IMR-90 (cell line): ENCODE measurements around the gene NFILZ. TPM values are rescaled to one million over a fixed set of nuclear protein-coding genes. Genes with fewer than 3 reads are reported as not detected.

Experiments used
- ATAC-seq: fragments of 200-7000 bp; cut with Tn5 transposase; 2 replicates; pipeline ENCODE4 v1.9.1; 2020; ENCODE audit warnings: low read depth, mild to moderate bottlenecking, moderate library complexity
- BruUV-seq: library from RNA; stranded (reverse); fragments of 400-500 nt; replicated peaks from 2 replicates; lab custom pipeline; 2021; lab: Mats Ljungman, UMichigan
- CTCF ChIA-PET: fragments of 300-600 bp; formaldehyde crosslinking; extraction: SDS; loops from one replicate; lab custom pipeline; 2021; ENCODE audit warnings: antibody characterized with exemption; lab: Yijun Ruan, JAX
- POLR2A ChIA-PET: fragments of 300-600 bp; sonication (Branson Sonifier 250); formaldehyde crosslinking; loops from one replicate; lab custom pipeline; 2022; ENCODE audit warnings: antibody characterized with exemption; ENCODE audit not compliant: unreplicated experiment; lab: Charles Lee
- DNase-seq: peaks from one replicate; pipeline ENCODE4 v3.0.0; 2013
- H2AFZ ChIP-seq: replicated peaks from 2 replicates; pipeline ENCODE3; 2013; ENCODE audit warnings: low read length, mild to moderate bottlenecking; ENCODE audit not compliant: poor library complexity
- H2AK5ac ChIP-seq: 2 replicates; pipeline ENCODE4 v1.6.1; 2013; ENCODE audit warnings: low read depth, low read length, inconsistent platforms
- H2AK9ac ChIP-seq: replicated peaks from 2 replicates; pipeline ENCODE3; 2013; ENCODE audit warnings: mild to moderate bottlenecking, low read depth, low read length, moderate library complexity; ENCODE audit not compliant: poor library complexity
- H2BK120ac ChIP-seq: 2 replicates; pipeline ENCODE4 v1.6.1; 2013; ENCODE audit warnings: low read depth, low read length, inconsistent platforms
- H2BK15ac ChIP-seq: 3 replicates; pipeline ENCODE4 v1.6.1; 2013; ENCODE audit warnings: low read depth, low read length, inconsistent platforms
- H2BK20ac ChIP-seq: 2 replicates; pipeline ENCODE4 v1.6.1; 2013; ENCODE audit warnings: low read depth, mild to moderate bottlenecking, inconsistent platforms, low read length, moderate library complexity
- H2BK5ac ChIP-seq: 2 replicates; pipeline ENCODE4 v1.6.1; 2013; ENCODE audit warnings: mild to moderate bottlenecking, low read depth, low read length, inconsistent platforms; ENCODE audit not compliant: poor library complexity, severe bottlenecking
- H3K14ac ChIP-seq: replicated peaks from 2 replicates; pipeline ENCODE4 v1.6.1; 2013; ENCODE audit warnings: low read depth, low read length, inconsistent platforms
- H3K18ac ChIP-seq: 2 replicates; pipeline ENCODE4 v1.6.1; 2013; ENCODE audit warnings: low read depth, low read length, control low read depth
- H3K23ac ChIP-seq: 2 replicates; pipeline ENCODE4 v1.6.1; 2013; ENCODE audit warnings: low read depth, low read length, inconsistent platforms
- H3K27ac ChIP-seq: 2 replicates; pipeline ENCODE4 v1.5.1; 2013; ENCODE audit warnings: mild to moderate bottlenecking, control low read depth, low read length; ENCODE audit not compliant: insufficient read depth
- H3K27me3 ChIP-seq: 2 replicates; pipeline ENCODE4 v1.6.1; 2013; ENCODE audit warnings: low read length; ENCODE audit not compliant: control insufficient read depth, insufficient read depth
- H3K36me3 ChIP-seq: 2 replicates; pipeline ENCODE4 v1.6.1; 2013; ENCODE audit warnings: low read length, mixed read lengths; ENCODE audit not compliant: control insufficient read depth, insufficient read depth
- H3K4ac ChIP-seq: 2 replicates; pipeline ENCODE4 v1.6.1; 2013; ENCODE audit warnings: low read depth, low read length, inconsistent platforms
- H3K4me1 ChIP-seq: 2 replicates; pipeline ENCODE4 v1.6.1; 2013; ENCODE audit warnings: low read length, mixed read lengths; ENCODE audit not compliant: control insufficient read depth, insufficient read depth
- H3K4me2 ChIP-seq: 2 replicates; pipeline ENCODE4 v1.6.1; 2013; ENCODE audit warnings: low read depth, mild to moderate bottlenecking, control low read depth, low read length, moderate library complexity
- H3K4me3 ChIP-seq: 2 replicates; pipeline ENCODE4 v1.5.1; 2013; ENCODE audit warnings: low read depth, mild to moderate bottlenecking, control low read depth, low read length, moderate library complexity; ENCODE audit not compliant: insufficient read depth
- H3K56ac ChIP-seq: 2 replicates; pipeline ENCODE4 v1.6.1; 2013; ENCODE audit warnings: low read length, inconsistent platforms; ENCODE audit not compliant: insufficient read depth; ENCODE audit errors: extremely low read depth
- H3K79me1 ChIP-seq, 2 experiments: 2 replicates each; pipeline ENCODE4 v1.6.1; 2013; ENCODE audit warnings: low read length in 2 of 2, inconsistent platforms in 1 of 2, low read depth in 1 of 2
- H3K9ac ChIP-seq: 2 replicates; pipeline ENCODE4 v1.6.1; 2013; ENCODE audit warnings: low read depth, low read length, control low read depth
- H3K9me1 ChIP-seq: 2 replicates; pipeline ENCODE4 v1.6.1; 2013; ENCODE audit warnings: low read length, inconsistent platforms; ENCODE audit not compliant: insufficient read depth
- H3K9me3 ChIP-seq: 2 replicates; pipeline ENCODE4 v1.6.1; 2013; ENCODE audit warnings: low read length; ENCODE audit not compliant: control insufficient read depth, insufficient read depth
- H4K20me1 ChIP-seq: 2 replicates; pipeline ENCODE4 v1.6.1; 2013; ENCODE audit warnings: low read length, inconsistent platforms; ENCODE audit not compliant: insufficient read depth
- H4K5ac ChIP-seq: 2 replicates; pipeline ENCODE4 v1.6.1; 2013; ENCODE audit warnings: mild to moderate bottlenecking, low read depth, low read length, control low read depth
- H4K8ac ChIP-seq, 2 experiments: 2 replicates each; pipeline ENCODE4 v1.6.1; 2013; ENCODE audit warnings: low read depth in 2 of 2, low read length in 2 of 2, control low read depth in 1 of 2, inconsistent platforms in 1 of 2
- H4K91ac ChIP-seq: 2 replicates; pipeline ENCODE4 v1.6.1; 2013; ENCODE audit warnings: low read depth, low read length, inconsistent platforms; ENCODE audit not compliant: insufficient read depth
- CEBPB ChIP-seq: IDR thresholded peaks from 2 replicates; pipeline ENCODE4 v1.6.1; 2012; ENCODE audit warnings: low read depth, low read length, improper control_type of control experiment
- CHD1 ChIP-seq: IDR thresholded peaks from 2 replicates; pipeline ENCODE4 v1.6.1; 2012; ENCODE audit warnings: low read depth, low read length, improper control_type of control experiment
- FOS ChIP-seq: fragments of 150-350 bp; IDR thresholded peaks from 2 replicates; pipeline ENCODE4 v1.6.1; 2016; ENCODE audit warnings: low read depth, low read length
- MAFK ChIP-seq: IDR thresholded peaks from 2 replicates; pipeline ENCODE4 v1.6.1; 2012; ENCODE audit warnings: low read depth, low read length, improper control_type of control experiment
- MAZ ChIP-seq: IDR thresholded peaks from 2 replicates; pipeline ENCODE4 v1.6.1; 2012; ENCODE audit warnings: low read depth, mild to moderate bottlenecking, low read length, improper control_type of control experiment, moderate library complexity, borderline replicate concordance
- NFE2L2 ChIP-seq: fragments of 150-350 bp; IDR thresholded peaks from 2 replicates; pipeline ENCODE4 v1.6.1; 2016; ENCODE audit warnings: low read depth, mild to moderate bottlenecking, low read length
- POLR2A ChIP-seq: IDR thresholded peaks from 2 replicates; pipeline ENCODE4 v1.6.1; 2012; ENCODE audit warnings: mild to moderate bottlenecking, low read depth, low read length
- RCOR1 ChIP-seq: IDR thresholded peaks from 2 replicates; pipeline ENCODE4 v1.6.1; 2012; ENCODE audit warnings: mild to moderate bottlenecking, low read length, improper control_type of control experiment; ENCODE audit not compliant: insufficient replicate concordance
- RFX5 ChIP-seq: IDR thresholded peaks from 2 replicates; pipeline ENCODE4 v1.8.0; 2012; ENCODE audit warnings: low read depth, mild to moderate bottlenecking, low read length, moderate library complexity
- USF2 ChIP-seq: fragments of 150-350 bp; IDR thresholded peaks from 2 replicates; pipeline ENCODE4 v1.6.1; 2017; ENCODE audit warnings: mild to moderate bottlenecking, antibody characterized with exemption, low read length, low read depth
- WGBS, 2 experiments: methylation state at CpG; one replicate each; pipeline versions ENCODE4 v1.1.5 to v1.1.7; 2013; ENCODE audit warnings: missing lambda C conversion rate in 2 of 2; ENCODE audit not compliant: insufficient read length in 1 of 2; ENCODE audit errors: extremely low coverage in 2 of 2; 5-methylcytosine and 5-hydroxymethylcytosine counted together
- dilution Hi-C: fragments of 300-500 bp; cut with HindIII; formaldehyde crosslinking; loops from one replicate; pipeline ENCODE4 v1.14.3; 2018; ENCODE audit warnings: low sequenced_read_pairs; ENCODE audit not compliant: unreplicated experiment
- in situ Hi-C: fragments of 300-500 bp; cut with MboI; formaldehyde crosslinking; loops from 3 replicates; pipeline ENCODE4 v1.14.3; 2019; ENCODE audit warnings: low sequenced_read_pairs, inconsistent platforms, mixed read lengths
- intact Hi-C: fragments of 100-400 bp; cut with micrococcal nuclease; formaldehyde crosslinking; loops from 2 replicates; pipeline ENCODE4 v1.10.0; 2022
- polyA plus RNA-seq, 3 experiments: library from polyadenylated mRNA; depleted of rRNA; stranded (reverse); fragments of >200 nt; gene quantifications; 2 replicates each; pipeline ENCODE4 v1.2.3, GENCODE V29; 2012; ENCODE audit warnings: low replicate concordance in 1 of 3
- total RNA-seq: library from RNA; depleted of rRNA; stranded (reverse); fragments of >200 nt; gene quantifications from 2 replicates; pipeline ENCODE4 v1.2.3, GENCODE V29; 2012
- TF ChIP-seq, protein P1 (sequence below): fragments of 150-350 bp; IDR thresholded peaks from 2 replicates; pipeline ENCODE4 v1.6.1; 2016; ENCODE audit warnings: low read depth, mild to moderate bottlenecking, low read length, moderate library complexity, borderline replicate concordance
- TF ChIP-seq, protein P2 (sequence below): conservative IDR thresholded peaks from 2 replicates; pipeline ENCODE4 v1.5.1; 2012; ENCODE audit warnings: mild to moderate bottlenecking, low read depth, low read length, improper control_type of control experiment

Gene NFILZ
- total and polyA plus RNA-seq, 2 of the 4 experiments (the other 2 are of a cell fraction), result not detected

DNA sequence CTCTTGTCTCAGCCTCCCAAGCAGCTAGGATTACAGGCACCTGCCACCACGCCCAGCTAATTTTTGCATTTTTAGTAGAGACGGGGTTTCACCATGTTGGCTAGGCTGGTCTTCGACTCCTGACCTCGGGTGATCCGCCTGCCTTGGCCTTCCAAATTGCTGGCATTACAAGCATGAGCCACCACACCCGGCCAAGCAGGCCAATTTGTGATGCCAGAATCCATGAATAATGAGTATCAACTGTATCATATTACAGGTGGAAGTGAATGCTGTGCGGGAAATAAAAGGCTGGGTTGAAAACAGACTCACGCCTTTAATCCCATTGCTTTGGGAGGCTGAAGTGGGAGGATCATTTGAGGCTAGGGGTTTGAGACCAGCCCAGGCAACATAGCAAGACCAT lies 3.6 kb upstream of the NFILZ start:
- ChIA-PET POLR2A (interaction anchor here (0.6 kb wide), 1 partner anchor 808 kb away, joined by 8 read pairs; no protein-coding TSS in a partner anchor), CTCF (no interaction called here)
- Histone ChIP-seq H4K91ac (no peak overlapping the region), H3K4me1 (peaks cover 2% of the 10 kb centered on the region; the same call in 1 of the 2 replicates), H3K23ac (no peak overlapping the region), H3K4ac (no peak overlapping the region), H3K4me3 (no peak overlapping the region), H3K27ac (no peak overlapping the region), H3K27me3 (no peaks in the 10 kb centered on the region), H2BK120ac (no peak overlapping the region), H3K9me3 (peaks cover 6% of the 10 kb centered on the region), H3K18ac (no peak overlapping the region), H3K56ac (no peak overlapping the region), H2AK5ac (no peak overlapping the region), H3K79me1 (no peaks in the 10 kb centered on the region), H2AK9ac (no peak overlapping the region), H2BK5ac (no peak overlapping the region), H3K36me3 (no peaks in the 10 kb centered on the region), H2AFZ (no peak overlapping the region), H3K9ac (no peak overlapping the region), H4K8ac (no peak overlapping the region), H3K4me2 (no peak overlapping the region), H2BK15ac (no peak overlapping the region), H3K9me1 (no peaks in the 10 kb centered on the region), H4K20me1 (no peaks in the 10 kb centered on the region), H2BK20ac (no peak overlapping the region), H3K14ac (no peak overlapping the region), H4K5ac (no peak overlapping the region)
- 40% methylated on average over 1 of the region's 8 CpGs; no CpG with 5 or more reads in 1 of the 2 experiments for WGBS, 2 experiments
- DNase-seq, result no peak
- dilution Hi-C loops (no loop called here), intact Hi-C loops (no loop called here), in situ Hi-C loops (no loop called here)
- no peak for ATAC-seq
- no TSS peak for BruUV-seq
- TF ChIP-seq POLR2A (no peak), FOS (no peak), MAZ (no peak), CHD1 (no peak), MAFK (no peak), USF2 (no peak), CEBPB (no peak), RCOR1 (no peak), RFX5 (no peak), NFE2L2 (no peak)
- TF ChIP-seq, protein P1, sequence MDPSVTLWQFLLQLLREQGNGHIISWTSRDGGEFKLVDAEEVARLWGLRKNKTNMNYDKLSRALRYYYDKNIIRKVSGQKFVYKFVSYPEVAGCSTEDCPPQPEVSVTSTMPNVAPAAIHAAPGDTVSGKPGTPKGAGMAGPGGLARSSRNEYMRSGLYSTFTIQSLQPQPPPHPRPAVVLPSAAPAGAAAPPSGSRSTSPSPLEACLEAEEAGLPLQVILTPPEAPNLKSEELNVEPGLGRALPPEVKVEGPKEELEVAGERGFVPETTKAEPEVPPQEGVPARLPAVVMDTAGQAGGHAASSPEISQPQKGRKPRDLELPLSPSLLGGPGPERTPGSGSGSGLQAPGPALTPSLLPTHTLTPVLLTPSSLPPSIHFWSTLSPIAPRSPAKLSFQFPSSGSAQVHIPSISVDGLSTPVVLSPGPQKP, result no peak
- TF ChIP-seq, protein P2, sequence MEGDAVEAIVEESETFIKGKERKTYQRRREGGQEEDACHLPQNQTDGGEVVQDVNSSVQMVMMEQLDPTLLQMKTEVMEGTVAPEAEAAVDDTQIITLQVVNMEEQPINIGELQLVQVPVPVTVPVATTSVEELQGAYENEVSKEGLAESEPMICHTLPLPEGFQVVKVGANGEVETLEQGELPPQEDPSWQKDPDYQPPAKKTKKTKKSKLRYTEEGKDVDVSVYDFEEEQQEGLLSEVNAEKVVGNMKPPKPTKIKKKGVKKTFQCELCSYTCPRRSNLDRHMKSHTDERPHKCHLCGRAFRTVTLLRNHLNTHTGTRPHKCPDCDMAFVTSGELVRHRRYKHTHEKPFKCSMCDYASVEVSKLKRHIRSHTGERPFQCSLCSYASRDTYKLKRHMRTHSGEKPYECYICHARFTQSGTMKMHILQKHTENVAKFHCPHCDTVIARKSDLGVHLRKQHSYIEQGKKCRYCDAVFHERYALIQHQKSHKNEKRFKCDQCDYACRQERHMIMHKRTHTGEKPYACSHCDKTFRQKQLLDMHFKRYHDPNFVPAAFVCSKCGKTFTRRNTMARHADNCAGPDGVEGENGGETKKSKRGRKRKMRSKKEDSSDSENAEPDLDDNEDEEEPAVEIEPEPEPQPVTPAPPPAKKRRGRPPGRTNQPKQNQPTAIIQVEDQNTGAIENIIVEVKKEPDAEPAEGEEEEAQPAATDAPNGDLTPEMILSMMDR, result no peak
